HG03565 (cell line): ENCODE data around the gene POGLUT3.
A peak's percentile ranks its signal among the peaks of the same experiment; 100 is the strongest.

Source experiments
- ATAC-seq: cut with Tn5 transposase; IDR thresholded peaks from one replicate; pipeline ENCODE4 v1.9.1; 2021; ENCODE audit warnings: mild to moderate bottlenecking, moderate library complexity; ENCODE audit not compliant: unreplicated experiment

POGLUT3 gene

GRCh38 chr11:108500721-108501120, 2.5 kb upstream of the POGLUT3 start:
- no peak for ATAC-seq

DNA sequence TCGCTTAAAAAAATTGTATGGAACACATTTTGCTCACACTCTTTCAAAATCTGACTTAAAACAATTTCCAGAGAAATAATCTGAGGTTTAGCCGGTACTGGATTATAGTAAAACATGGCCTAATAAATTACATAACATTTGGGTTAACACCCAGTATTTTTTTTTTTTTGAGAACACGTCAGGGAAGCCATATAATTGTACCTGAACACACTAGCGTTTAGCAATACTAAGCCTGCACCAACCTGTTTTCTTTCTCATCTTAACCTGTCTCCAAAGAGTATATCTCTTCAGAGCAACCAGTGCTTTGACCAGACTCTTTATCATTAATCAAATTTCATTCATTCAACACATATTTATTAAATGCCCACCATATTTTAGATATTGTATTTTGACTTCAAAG, 2.0 kb upstream of the POGLUT3 start:
- ATAC-seq: no peak

DNA sequence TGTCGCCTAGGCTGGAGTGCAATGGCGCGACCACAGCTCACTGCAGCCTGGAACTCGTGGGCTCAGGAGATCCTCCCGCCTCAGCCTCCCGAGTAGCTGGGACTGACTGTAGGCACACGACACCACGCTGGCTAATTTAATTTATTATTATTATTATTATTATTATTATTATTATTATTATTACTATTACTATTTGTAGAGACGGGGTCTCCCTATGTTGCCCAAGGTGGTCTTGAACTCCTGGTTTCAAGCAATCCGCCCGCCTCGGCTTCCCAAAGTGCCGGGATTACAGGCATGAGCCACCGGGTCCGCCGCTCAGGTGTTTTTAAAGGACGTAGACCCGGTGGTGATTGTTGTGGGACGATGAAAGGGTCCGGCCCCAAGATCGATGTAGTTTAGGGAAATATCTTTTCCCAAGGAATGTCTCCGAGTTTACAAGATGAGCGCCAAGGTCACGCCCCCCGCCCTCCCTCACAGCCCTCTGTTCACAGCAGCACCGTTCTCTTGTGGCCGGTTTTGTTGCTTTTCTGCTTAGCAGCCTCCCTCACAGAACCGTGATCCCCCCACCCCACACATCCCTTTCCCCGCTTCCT, 728 bp upstream of the POGLUT3 start:
- ATAC-seq: no peak

DNA sequence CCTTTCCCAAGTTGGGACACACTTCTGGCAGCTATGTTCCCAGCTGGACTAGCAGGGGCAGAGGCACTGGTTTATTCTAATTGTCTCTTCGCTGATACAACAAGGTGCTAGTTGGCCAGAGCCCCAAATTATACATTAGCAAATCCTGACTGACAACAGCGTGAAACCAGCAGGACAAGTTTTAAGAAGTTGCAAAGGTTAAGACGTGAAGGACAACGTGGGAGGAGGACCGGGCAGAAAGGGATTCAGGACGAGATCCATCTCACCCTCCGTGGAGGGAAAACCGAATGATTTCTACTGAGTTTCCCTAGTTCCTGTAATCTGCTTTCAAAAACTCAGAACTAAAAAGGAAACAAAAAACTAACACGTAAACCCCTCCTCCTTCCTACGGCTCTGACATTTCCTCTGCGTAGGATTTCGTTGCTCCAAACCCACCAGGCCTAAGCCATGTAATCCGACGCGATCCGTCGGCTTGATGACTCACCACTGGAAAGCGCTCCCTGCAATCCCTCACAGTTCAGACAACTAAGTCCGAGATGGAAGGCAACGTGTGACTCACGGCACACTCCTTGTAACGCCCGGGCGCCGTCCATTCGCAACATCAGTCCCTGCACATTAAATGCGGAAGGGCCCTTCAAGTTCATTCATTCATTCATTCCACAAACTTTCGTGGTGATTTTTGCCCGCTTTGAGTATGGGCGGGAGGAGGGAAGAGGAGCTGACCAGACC, 703 bp downstream of the POGLUT3 start:
- ATAC-seq: peak; percentile 51

GRCh38 chr11:108496643-108497256, 1.4 kb downstream of the POGLUT3 start:
- no peak for ATAC-seq

- no peak for ATAC-seq
Measured at GRCh38 chr11:108495326-108495725, 2.9 kb downstream of the POGLUT3 start.

DNA sequence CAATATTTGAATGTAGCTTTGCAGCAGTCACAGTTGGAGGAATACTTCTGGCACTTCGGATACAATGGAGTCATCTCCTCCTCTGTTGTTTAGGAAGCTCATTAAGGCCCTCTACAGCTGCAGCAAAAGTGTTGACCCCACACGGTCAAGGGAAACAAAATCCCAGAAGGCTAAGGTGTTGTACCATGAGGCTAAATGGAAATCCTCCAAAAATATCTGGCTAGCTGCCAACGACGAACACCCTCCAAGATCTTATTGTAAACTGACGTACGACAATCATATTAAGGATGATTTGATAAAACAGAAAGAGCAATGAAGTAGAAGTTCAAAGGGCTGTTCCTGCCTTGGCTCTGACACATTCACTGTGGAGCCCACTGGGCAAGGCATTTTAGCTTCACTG, 4.0 kb downstream of the POGLUT3 start:
- no peak for ATAC-seq

- ATAC-seq: no peak
Measured at GRCh38 chr11:108491936-108492335, 6.2 kb downstream of the POGLUT3 start.

DNA sequence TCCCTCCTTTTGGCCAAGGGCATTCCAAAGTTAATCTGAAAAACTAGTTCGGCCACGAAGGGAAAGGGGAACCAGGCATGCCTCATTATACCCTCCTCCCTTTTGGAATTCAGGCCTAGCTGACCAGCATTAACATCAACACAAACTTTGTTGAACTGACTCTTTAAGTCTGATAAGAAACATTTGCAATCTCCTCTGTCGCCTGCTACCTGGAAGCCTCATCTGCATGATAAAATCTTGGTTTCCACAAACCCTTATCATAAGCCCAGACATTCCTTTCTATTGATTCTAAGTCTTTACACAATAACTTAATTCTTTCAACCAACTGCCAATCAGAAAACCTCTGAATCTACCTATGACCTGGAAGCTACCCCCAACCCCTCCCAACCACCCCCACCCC, 11.4 kb downstream of the POGLUT3 start:
- ATAC-seq: no peak

DNA sequence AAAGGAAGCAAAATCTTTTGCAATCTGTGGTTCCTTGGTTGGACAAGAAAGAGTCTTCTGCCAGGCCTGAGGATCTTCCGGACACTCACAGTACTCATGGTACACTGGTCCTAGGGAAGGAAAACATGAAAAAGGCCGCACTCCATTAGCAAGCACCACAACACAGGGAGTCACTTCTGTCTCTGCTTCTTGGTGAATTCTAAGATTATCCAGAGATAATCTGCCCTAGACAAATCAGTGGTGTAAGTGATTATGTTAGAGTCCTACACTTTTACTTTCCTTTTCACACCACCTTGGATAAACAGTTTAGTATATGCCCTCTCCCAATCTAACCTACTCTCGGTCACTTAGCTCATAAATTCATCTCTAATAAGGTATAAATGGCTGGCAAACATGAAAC, 11.9 kb downstream of the POGLUT3 start:
- no peak for ATAC-seq

GRCh38 chr11:108483163-108483562, 15.0 kb downstream of the POGLUT3 start:
- no peak for ATAC-seq

DNA sequence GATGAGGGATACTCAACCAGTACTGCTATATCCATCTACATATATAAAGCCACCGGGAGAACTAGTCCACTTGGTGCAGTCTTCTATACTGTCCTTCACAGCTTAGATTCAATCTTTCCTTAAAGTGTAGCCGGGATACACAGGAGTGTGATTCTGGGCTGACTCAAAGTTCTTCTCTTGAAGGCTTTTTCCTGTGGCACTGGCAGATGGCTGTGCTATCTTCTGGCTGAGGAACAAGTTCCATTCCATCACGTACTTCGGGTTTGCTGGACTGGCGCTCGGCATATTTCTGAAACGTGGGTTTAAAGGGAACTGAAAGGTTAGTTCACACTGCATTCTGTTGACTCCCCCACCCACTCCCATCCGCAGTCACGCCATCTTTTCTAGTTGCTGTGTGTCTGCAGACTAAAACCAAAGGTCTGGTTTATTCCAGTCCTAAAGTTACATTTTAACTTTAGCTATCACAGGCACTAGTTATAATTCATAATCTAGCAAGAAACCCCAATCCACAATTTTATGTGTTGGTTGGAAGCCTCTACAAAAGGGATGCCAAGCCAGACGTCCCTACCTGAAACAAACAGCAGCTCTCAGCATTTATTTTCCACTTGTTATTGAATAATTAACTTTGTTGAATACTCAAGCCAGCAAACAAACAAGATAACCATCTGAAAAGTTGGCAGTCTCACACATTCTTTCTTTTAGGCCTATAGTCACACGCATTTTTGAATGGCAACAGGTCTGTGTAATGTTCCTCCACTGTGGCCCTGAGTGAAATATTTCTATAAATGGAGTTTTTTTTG, 23.3 kb downstream of the POGLUT3 start:
- ATAC-seq: no peak

GRCh38 chr11:108472681-108473080, 25.5 kb downstream of the POGLUT3 start:
- no peak for ATAC-seq

DNA sequence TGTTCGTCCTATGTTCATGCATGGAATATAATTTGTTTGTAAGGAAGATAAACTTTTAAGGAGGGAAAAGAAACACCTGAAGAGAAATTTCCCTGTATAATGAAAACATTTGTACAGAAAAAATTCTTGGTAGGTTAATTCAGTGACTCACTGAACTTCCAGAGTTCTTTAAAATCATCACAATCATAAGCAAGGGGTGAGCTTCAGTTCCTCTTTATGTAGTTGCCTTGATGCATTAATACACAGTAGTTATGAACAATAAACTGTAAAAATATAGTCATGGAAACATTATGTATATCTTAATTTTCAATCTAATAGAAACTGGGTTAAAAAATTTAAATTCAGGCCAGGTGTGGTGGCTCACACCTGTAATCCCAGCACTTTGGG, 29.7 kb downstream of the POGLUT3 start:
- no peak for ATAC-seq

DNA sequence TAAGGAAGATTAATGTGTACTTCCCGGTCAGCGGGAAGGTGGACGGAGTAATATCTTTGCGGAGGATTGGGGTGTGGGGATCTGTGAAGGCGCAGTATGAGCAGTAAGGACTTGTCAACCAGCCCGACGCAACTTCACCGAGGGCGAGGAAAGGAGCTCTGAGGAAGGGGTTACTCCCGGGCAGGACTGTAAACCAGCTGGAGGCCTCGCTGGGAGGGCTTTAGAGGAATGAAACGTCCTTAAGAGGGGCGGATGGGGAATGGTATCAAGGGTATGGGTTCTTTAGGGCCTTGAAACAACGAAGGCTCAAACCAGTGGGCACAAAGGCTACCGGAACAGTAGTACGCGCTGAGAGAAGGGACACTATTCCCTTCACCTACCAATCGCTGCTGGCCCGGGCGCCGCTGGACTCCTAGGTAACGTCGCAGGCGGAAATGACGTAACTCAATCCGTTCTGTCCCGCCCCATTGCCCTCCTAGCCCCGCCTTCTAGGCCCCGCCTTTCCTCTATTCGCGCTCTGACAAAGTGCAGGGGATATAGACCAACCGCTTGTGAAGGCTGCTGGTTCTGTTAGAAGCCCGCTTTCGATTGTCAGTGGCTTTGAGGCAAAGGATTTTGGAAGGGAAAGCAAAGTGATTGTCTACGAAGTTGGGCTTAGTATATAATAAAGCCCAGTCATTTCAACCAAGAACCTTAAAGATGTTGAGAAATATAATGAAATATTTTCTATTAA, 30.9 kb downstream of the POGLUT3 start, which contains the start of gene C11orf65:
TSS of gene C11orf65 (minus strand) at position 439 of the 733 bp plus-strand sequence. CDS start 5,970 bp downstream, outside the sequence.
- peak; percentile 98 for ATAC-seq

- no peak for ATAC-seq
Measured at GRCh38 chr11:108466405-108466804, 31.8 kb downstream of the POGLUT3 start.

DNA sequence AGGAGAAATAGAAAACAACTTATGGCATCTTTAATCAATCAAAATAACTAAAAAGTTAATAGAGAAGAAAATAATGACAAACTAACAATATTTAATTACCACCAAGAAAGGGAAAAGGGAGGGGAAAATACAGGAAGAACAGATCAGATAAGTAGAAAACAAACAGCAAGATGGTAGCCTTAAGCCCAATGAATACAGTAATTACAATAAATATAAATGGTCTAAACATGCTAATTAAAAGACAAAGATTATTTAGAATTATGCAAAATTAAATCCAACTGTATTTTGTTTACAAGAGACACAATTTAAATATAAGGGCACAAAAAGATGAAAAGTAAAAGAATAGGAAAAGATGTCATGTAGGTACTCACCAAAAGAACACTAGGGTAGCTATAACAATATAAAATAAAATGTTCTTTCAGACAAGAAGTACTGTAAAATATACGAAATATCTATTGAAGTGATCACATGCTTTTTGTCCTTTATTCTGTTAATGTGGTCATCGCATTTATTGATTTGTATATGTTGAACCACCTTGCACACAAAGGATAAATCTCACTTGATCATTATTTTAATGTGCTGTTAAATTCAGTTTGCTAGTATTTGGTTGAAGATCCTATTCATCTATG, 44.9 kb downstream of the POGLUT3 start:
- no peak for ATAC-seq
